Hepatocyte (in vitro differentiated cells): ENCODE measurements around the gene RASGRF1. TPM values are rescaled to one million over a fixed set of nuclear protein-coding genes. Genes with fewer than 3 reads are reported as not detected.

Source experiments
- DNase-seq: peaks from one replicate; pipeline ENCODE4 v3.0.0-alpha.2; 2016; ENCODE audit warnings: low spot score
- H2AFZ ChIP-seq: fragments of 200-600 bp; sonication (generic); 2 replicates; pipeline ENCODE4 v1.6.0; 2016; ENCODE audit warnings: antibody characterized with exemption, mild to moderate bottlenecking
- H3K27ac ChIP-seq: fragments of 200-600 bp; sonication (generic); 2 replicates; pipeline ENCODE4 v1.5.1; 2016; ENCODE audit warnings: mild to moderate bottlenecking
- H3K27me3 ChIP-seq: fragments of 200-600 bp; sonication (generic); 2 replicates; pipeline ENCODE4 v1.6.1; 2016
- H3K36me3 ChIP-seq: fragments of 200-600 bp; sonication (generic); replicated peaks from 2 replicates; pipeline ENCODE4 v1.5.1; 2016; ENCODE audit warnings: low read depth; ENCODE audit not compliant: insufficient read depth
- H3K4me1 ChIP-seq: fragments of 200-600 bp; sonication (generic); 2 replicates; pipeline ENCODE4 v1.5.1; 2016; ENCODE audit warnings: mild to moderate bottlenecking, moderate library complexity; ENCODE audit not compliant: insufficient read depth
- H3K4me2 ChIP-seq: fragments of 200-600 bp; sonication (generic); 2 replicates; pipeline ENCODE4 v1.6.0; 2016
- H3K4me3 ChIP-seq: fragments of 200-600 bp; sonication (generic); 2 replicates; pipeline ENCODE4 v1.5.1; 2016; ENCODE audit warnings: mild to moderate bottlenecking
- H3K79me2 ChIP-seq: fragments of 200-600 bp; sonication (generic); 2 replicates; pipeline ENCODE4 v1.6.0; 2017; ENCODE audit warnings: mild to moderate bottlenecking
- H3K9me2 ChIP-seq: fragments of 200-600 bp; sonication (generic); replicated peaks from 2 replicates; pipeline ENCODE4 v1.6.0; 2017; ENCODE audit warnings: mild to moderate bottlenecking; ENCODE audit not compliant: insufficient read depth
- H3K9me3 ChIP-seq: fragments of 200-600 bp; sonication (generic); 2 replicates; pipeline ENCODE4 v1.5.1; 2016; ENCODE audit warnings: low read depth, mild to moderate bottlenecking
- H4K20me1 ChIP-seq: fragments of 200-600 bp; sonication (generic); 2 replicates; pipeline ENCODE4 v1.6.0; 2016; ENCODE audit warnings: mild to moderate bottlenecking; ENCODE audit not compliant: insufficient read depth, poor library complexity, severe bottlenecking
- CTCF ChIP-seq: fragments of 200-600 bp; sonication (generic); IDR thresholded peaks from 2 replicates; pipeline ENCODE4 v1.5.1; 2016; ENCODE audit warnings: antibody characterized with exemption, mild to moderate bottlenecking; ENCODE audit not compliant: poor library complexity
- EZH2 ChIP-seq: fragments of 200-600 bp; sonication (generic); IDR thresholded peaks from 2 replicates; pipeline ENCODE4 v1.6.1; 2016; ENCODE audit warnings: antibody characterized with exemption, mild to moderate bottlenecking, borderline replicate concordance
- EZH2phosphoT487 ChIP-seq: fragments of 200-600 bp; sonication (generic); IDR thresholded peaks from one replicate; pipeline ENCODE4 v1.6.1; 2018; ENCODE audit warnings: antibody characterized with exemption, mild to moderate bottlenecking, low read depth, moderate library complexity; ENCODE audit not compliant: unreplicated experiment, severe bottlenecking
- WGBS: methylation state at CpG from one replicate; pipeline ENCODE4 v1.1.6; 2016; ENCODE audit warnings: low lambda C conversion rate; ENCODE audit errors: missing lambda C conversion rate; 5-methylcytosine and 5-hydroxymethylcytosine counted together
- polyA plus RNA-seq: library from polyadenylated mRNA; unstranded; fragments of >200 nt; fragmentation: Nextera tagmentation; extraction: Ambion mirVana; gene quantifications from 2 replicates; pipeline ENCODE4 v1.2.1, GENCODE V29; 2016
- total RNA-seq: library from RNA; depleted of rRNA; stranded (reverse); fragments of >200 nt; gene quantifications from 2 replicates; pipeline ENCODE4 v1.2.3, GENCODE V29; 2014

Gene RASGRF1
- total and polyA plus RNA-seq, 2 experiments from 2014 or later: 0.52 to 1.5 TPM

- DNase-seq: no peak
- no peaks in the 10 kb centered on the region for H3K9me3 ChIP-seq
- H2AFZ ChIP-seq: no peak overlapping the region
- no peak overlapping the region for H3K4me3 ChIP-seq
- WGBS: 94% methylated on average over 5 of the region's 5 CpGs
- H3K79me2 ChIP-seq: no peaks in the 10 kb centered on the region
- no peak overlapping the region for H3K27ac ChIP-seq
- H3K36me3 ChIP-seq: no peaks in the 10 kb centered on the region
- no peaks in the 10 kb centered on the region for H3K4me1 ChIP-seq
- H3K9me2 ChIP-seq: no peaks in the 10 kb centered on the region
- no peaks in the 10 kb centered on the region for H4K20me1 ChIP-seq
- H3K27me3 ChIP-seq: no peaks in the 10 kb centered on the region
- no peak overlapping the region for H3K4me2 ChIP-seq
- no peak for TF ChIP-seq CTCF
- TF ChIP-seq EZH2: no peak
- no peak for TF ChIP-seq EZH2phosphoT487
Measured at GRCh38 chr15:79122391-79122790, 31.8 kb upstream of the RASGRF1 start.

DNA sequence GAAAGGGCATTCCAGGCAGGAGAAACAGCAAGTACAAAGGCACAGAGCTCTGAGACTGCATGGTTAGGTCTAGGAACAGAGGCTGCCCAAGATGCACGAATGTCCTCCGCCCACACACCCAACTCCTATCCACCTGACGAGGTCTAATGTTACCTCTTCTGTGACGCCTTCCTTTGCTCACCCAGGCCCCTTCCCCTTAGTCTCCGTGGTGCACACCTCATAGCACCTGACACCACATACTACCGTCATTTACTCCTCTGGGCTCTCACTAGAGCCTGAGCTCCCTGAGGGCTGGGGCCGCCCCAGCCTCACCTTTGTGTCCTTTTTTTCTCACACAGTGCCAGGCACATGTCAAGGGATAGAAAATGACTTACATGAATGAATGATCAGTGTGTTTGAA is 31.0 kb upstream of the RASGRF1 start:
- 87% methylated on average over 7 of the region's 7 CpGs for WGBS
- no peak for DNase-seq
- no peaks in the 10 kb centered on the region for H4K20me1 ChIP-seq
- H3K79me2 ChIP-seq: no peaks in the 10 kb centered on the region
- H3K9me2 ChIP-seq: no peaks in the 10 kb centered on the region
- no peak overlapping the region for H3K27ac ChIP-seq
- TF ChIP-seq EZH2phosphoT487 (no peak), CTCF (no peak), EZH2 (no peak)
- H3K36me3 ChIP-seq: no peaks in the 10 kb centered on the region
- H3K4me3 ChIP-seq: no peak overlapping the region
- no peaks in the 10 kb centered on the region for H3K9me3 ChIP-seq
- no peak overlapping the region for H3K4me2 ChIP-seq
- no peaks in the 10 kb centered on the region for H3K4me1 ChIP-seq
- H3K27me3 ChIP-seq: no peaks in the 10 kb centered on the region
- H2AFZ ChIP-seq: no peak overlapping the region

- Histone ChIP-seq H3K27me3 (peaks cover 8% of the 10 kb centered on the region), H2AFZ (no peak overlapping the region), H3K27ac (no peak overlapping the region), H3K36me3 (no peaks in the 10 kb centered on the region), H3K4me3 (no peak overlapping the region), H4K20me1 (no peaks in the 10 kb centered on the region), H3K4me1 (no peaks in the 10 kb centered on the region), H3K9me3 (no peaks in the 10 kb centered on the region), H3K4me2 (no peak overlapping the region), H3K9me2 (no peaks in the 10 kb centered on the region), H3K79me2 (no peaks in the 10 kb centered on the region)
- TF ChIP-seq EZH2 (no peak), EZH2phosphoT487 (no peak), CTCF (no peak)
- no peak for DNase-seq
- 66% methylated on average over 3 of the region's 3 CpGs for WGBS
Measured at GRCh38 chr15:79117442-79118204, 27.0 kb upstream of the RASGRF1 start.
